NCI-H748 (cell line): ENCODE data around the gene SIL1.
A peak's percentile ranks its signal among the peaks of the same experiment; 100 is the strongest.
"Not testable (repeated sequence)": the region's sequence is repeated elsewhere in the genome, so short reads cannot be mapped to it uniquely, and the experiment has no call there.

Source experiments
- DNase-seq: peaks from one replicate; lab custom pipeline; 2025; ENCODE audit not compliant: unreplicated experiment; lab: John Stamatoyannopoulos, UW

The SIL1 gene

GRCh38 chr5:139076111-139076510, 122.1 kb downstream of the SIL1 start:
- DNase-seq, result no peak

GRCh38 chr5:139075066-139076050, 122.8 kb downstream of the SIL1 start:
- no peak for DNase-seq

- DNase-seq, result not testable (repeated sequence)
Measured at GRCh38 chr5:139073956-139074355, 124.2 kb downstream of the SIL1 start.

- no peak for DNase-seq
Measured at GRCh38 chr5:139068494-139069151, 129.5 kb downstream of the SIL1 start.

GRCh38 chr5:139068060-139068459, 130.1 kb downstream of the SIL1 start:
- DNase-seq, result no peak

GRCh38 chr5:139065306-139065705, 132.9 kb downstream of the SIL1 start:
- DNase-seq, result no peak

- DNase-seq, result peak; percentile 40
Measured at GRCh38 chr5:139064613-139065012, 133.6 kb downstream of the SIL1 start.

- DNase-seq, result peak; percentile 57
Measured at GRCh38 chr5:139063664-139064054, 134.5 kb downstream of the SIL1 start.

GRCh38 chr5:139062910-139063663, 135.1 kb downstream of the SIL1 start:
- peak; percentile 9 for DNase-seq

- peak; percentile 93 for DNase-seq
Measured at GRCh38 chr5:139061856-139062255, 136.3 kb downstream of the SIL1 start.

GRCh38 chr5:139061274-139061673, 136.9 kb downstream of the SIL1 start:
- DNase-seq, result no peak

- DNase-seq, result no peak
Measured at GRCh38 chr5:139058121-139058520, 140.0 kb downstream of the SIL1 start.

- peak; percentile 44 for DNase-seq
Measured at GRCh38 chr5:139057045-139057939, 140.9 kb downstream of the SIL1 start.

- peak; percentile 4 for DNase-seq
Measured at GRCh38 chr5:139052975-139053374, 145.2 kb downstream of the SIL1 start.

GRCh38 chr5:139051392-139051791, 146.8 kb downstream of the SIL1 start:
- DNase-seq, result no peak

- DNase-seq, result no peak
Measured at GRCh38 chr5:139050432-139050831, 147.7 kb downstream of the SIL1 start.

GRCh38 chr5:139049780-139050179, 148.4 kb downstream of the SIL1 start:
- no peak for DNase-seq

GRCh38 chr5:139046551-139046950, 151.6 kb downstream of the SIL1 start:
- no peak for DNase-seq

- no peak for DNase-seq
Measured at GRCh38 chr5:139043157-139043905, 154.8 kb downstream of the SIL1 start.

- DNase-seq, result no peak
Measured at GRCh38 chr5:139040081-139040480, 158.1 kb downstream of the SIL1 start.
